T-cell (primary cell): ENCODE data around the gene DNAJC6. TPM values are rescaled to one million over a fixed set of nuclear protein-coding genes. Genes with fewer than 3 reads are reported as not detected.

Source experiments
- ATAC-seq, 4 experiments: fragments of 200-7000 bp in 3 of 4; fragments of 150-1000 bp in 1 of 4; cut with Tn5 transposase; replicated peaks in 1 of 4; 1 replicate in 3 of 4; 2 replicates in 1 of 4; pipeline ENCODE4 v1.10.0; 2021; ENCODE audit warnings: moderate library complexity in 3 of 4, mild to moderate bottlenecking in 2 of 4, moderate number of reproducible peaks in 1 of 4
- CTCF ChIA-PET, 2 donors: fragments of 300-600 bp; sonication (Branson Sonifier 250); formaldehyde crosslinking; loops; one replicate each; lab custom pipeline; 2022; ENCODE audit warnings: antibody characterized with exemption in 2 of 2; lab: Charles Lee
- POLR2A ChIA-PET, 2 donors: fragments of 300-600 bp; sonication (Branson Sonifier 250); formaldehyde crosslinking; loops; one replicate each; lab custom pipeline; 2022; ENCODE audit warnings: antibody characterized with exemption in 2 of 2; lab: Charles Lee
- DNase-seq, 35 experiments: peaks; one replicate each; pipeline versions ENCODE4 v3.0.0 to v3.0.0-alpha.2; 2013 to 2023
- H3K27ac ChIP-seq: one replicate; pipeline ENCODE4 v1.5.1; 2013; ENCODE audit warnings: low read length
- H3K27me3 ChIP-seq, 2 experiments: replicated peaks in 1 of 2; 1 replicate in 1 of 2; 2 replicates in 1 of 2; pipeline versions ENCODE4 v1.6.1 to v1.7.0; 2013; ENCODE audit warnings: low read length in 1 of 2, mixed read lengths in 1 of 2; ENCODE audit not compliant: control insufficient read depth in 2 of 2, insufficient read depth in 2 of 2; ENCODE audit errors: extremely low read depth in 1 of 2
- H3K36me3 ChIP-seq, 2 donors: 1 replicate in 1 of 2; 2 replicates in 1 of 2; pipeline versions ENCODE4 v1.6.1 to v1.7.0; 2013; ENCODE audit warnings: low read length in 1 of 2; ENCODE audit not compliant: control insufficient read depth in 2 of 2, insufficient read depth in 1 of 2; ENCODE audit errors: extremely low read depth in 1 of 2
- H3K4me1 ChIP-seq, 2 experiments: 1 replicate in 1 of 2; 2 replicates in 1 of 2; pipeline versions ENCODE4 v1.6.1 to v1.7.0; 2013; ENCODE audit warnings: low read length in 2 of 2, mixed read lengths in 1 of 2; ENCODE audit not compliant: insufficient read depth in 2 of 2, control insufficient read depth in 1 of 2; ENCODE audit errors: extremely low read depth in 1 of 2
- H3K4me3 ChIP-seq, 2 donors: 1 replicate in 1 of 2; 2 replicates in 1 of 2; pipeline versions ENCODE4 v1.5.1 to v1.7.0; 2013; ENCODE audit warnings: mild to moderate bottlenecking in 2 of 2, low read length in 1 of 2, moderate library complexity in 1 of 2; ENCODE audit not compliant: control insufficient read depth in 1 of 2; ENCODE audit errors: extremely low read depth in 1 of 2
- H3K9me3 ChIP-seq: 2 replicates; pipeline ENCODE4 v1.7.0; 2013
- H3K27ac Mint-ChIP-seq, 2 donors: one replicate each; pipeline ENCODE4 v1.8.0; 2020 to 2021; ENCODE audit warnings: mild to moderate bottlenecking in 2 of 2, mixed read lengths in 2 of 2
- H3K27me3 Mint-ChIP-seq, 2 donors: one replicate each; pipeline ENCODE4 v1.8.0; 2021 to 2022; ENCODE audit warnings: mixed read lengths in 2 of 2
- H3K36me3 Mint-ChIP-seq: one replicate; pipeline ENCODE4 v1.8.0; 2021; ENCODE audit warnings: mixed read lengths
- H3K4me1 Mint-ChIP-seq, 3 donors: one replicate each; pipeline ENCODE4 v1.8.0; 2020 to 2022; ENCODE audit warnings: mixed read lengths in 3 of 3, mild to moderate bottlenecking in 1 of 3
- H3K4me3 Mint-ChIP-seq, 3 donors: one replicate each; pipeline ENCODE4 v1.8.0; 2020 to 2022; ENCODE audit warnings: mild to moderate bottlenecking in 3 of 3, mixed read lengths in 3 of 3, moderate library complexity in 3 of 3
- H3K9me3 Mint-ChIP-seq, 3 donors: one replicate each; pipeline ENCODE4 v1.8.0; 2020 to 2022; ENCODE audit warnings: mixed read lengths in 3 of 3
- WGBS: methylation state at CpG from one replicate; pipeline ENCODE4 v1.1.5; 2013; ENCODE audit warnings: missing lambda C conversion rate; ENCODE audit not compliant: insufficient coverage; 5-methylcytosine and 5-hydroxymethylcytosine counted together
- total RNA-seq, 35 experiments: library from RNA in 6 of 35; stranded (reverse) in 6 of 35; fragments of 120-200 nt in 1 of 35; gene quantifications; one replicate each; pipeline versions ENCODE4 v1.2.1 to v1.2.4 and lab custom pipeline; 2013 to 2026

DNAJC6 gene
- total RNA-seq, 5 donors from 2014 or later (not counting 1 experiment from before 2014, with no cell fraction given) = 1.4 to 5.2 (median 2.4) TPM

DNA sequence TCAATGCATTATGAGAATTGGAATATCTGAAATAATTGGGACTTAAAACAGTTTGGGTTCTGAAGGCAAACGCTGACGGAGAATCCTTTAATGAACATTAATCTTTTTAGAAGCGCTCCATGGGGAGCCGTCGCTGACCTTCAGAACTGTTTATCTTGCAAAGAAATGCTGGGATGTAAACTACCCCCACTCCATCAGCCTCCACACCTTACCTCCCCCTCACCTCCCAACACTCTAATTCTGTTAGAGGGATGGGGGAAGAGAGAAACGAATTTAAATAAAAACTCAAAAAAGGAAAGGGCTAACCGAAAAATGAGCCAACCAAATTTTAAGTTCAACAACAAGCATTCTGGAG, 44.1 kb upstream of the DNAJC6 start:
- no peak overlapping the region for H3K27ac ChIP-seq
- Mint-ChIP-seq H3K4me1 (peaks cover 15 to 35% (median 24%) of the 10 kb centered on the region in 3 donors), H3K9me3 (no peaks in the 10 kb centered on the region), H3K27me3 (peaks cover 20 to 31% of the 10 kb centered on the region in 2 donors), H3K27ac (no peak overlapping the region), H3K36me3 (no peaks in the 10 kb centered on the region), H3K4me3 (peak overlapping the region; percentile 75 to 79 (median 78))
- POLR2A ChIA-PET = interaction anchor here (0.5 to 1.3 kb wide), 2 partner anchors 9 to 11 kb away, joined by 3 to 4 read pairs; no protein-coding TSS in a partner anchor
- no CpG with 5 or more reads among the region's 7 CpGs for WGBS
- no peak for DNase-seq
- H3K36me3 ChIP-seq = no peaks in the 10 kb centered on the region
- CTCF ChIA-PET = interaction anchor here in 1 of 2 donors (0.6 to 1.5 kb wide), 4 partner anchors 10 to 155 kb away, joined by 3 to 7 read pairs (median 3); no protein-coding TSS in a partner anchor
- peak in 1 of 4 experiments; percentile 7 for ATAC-seq
- H3K4me1 ChIP-seq = peaks cover 7 to 10% of the 10 kb centered on the region in 2 experiments
- no peaks in the 10 kb centered on the region for H3K9me3 ChIP-seq
- peaks cover 0 to 18% of the 10 kb centered on the region in 2 experiments for H3K27me3 ChIP-seq
- H3K4me3 ChIP-seq = peak overlapping the region; percentile 60 to 78

DNA sequence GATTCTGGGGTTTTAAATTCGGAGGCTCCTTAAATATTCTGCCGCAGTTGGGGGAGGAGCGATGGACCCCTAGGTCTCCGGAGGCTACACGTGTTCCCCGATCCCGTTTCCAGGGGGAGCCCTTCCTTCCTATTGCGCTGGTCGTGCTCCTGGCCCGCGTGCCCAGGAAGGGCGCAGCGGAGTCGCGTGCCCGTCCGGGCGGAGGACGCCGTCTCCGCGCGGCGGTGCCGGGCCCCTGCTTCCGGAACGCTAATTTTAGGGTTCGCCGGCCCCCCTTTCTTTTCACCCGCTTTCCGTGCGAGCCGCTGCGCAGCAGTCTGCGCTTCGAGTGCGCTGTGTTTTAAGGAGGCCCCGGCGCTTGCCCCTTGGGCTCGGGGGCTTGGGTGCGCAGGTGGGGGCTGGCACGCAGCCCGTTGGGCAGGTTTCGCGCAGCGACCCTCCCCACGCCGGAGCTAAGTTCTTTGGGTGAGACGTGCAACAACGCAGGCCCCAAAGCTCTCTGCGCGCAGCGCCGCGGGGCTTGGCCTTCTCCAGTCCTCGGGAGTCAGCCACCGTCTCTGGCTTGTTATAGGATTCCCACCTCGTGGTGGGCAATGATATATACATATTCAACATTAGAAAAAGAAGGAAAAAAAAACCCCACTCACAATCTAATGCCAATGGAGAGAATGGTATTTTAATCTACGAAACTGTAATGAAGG, 43.5 kb upstream of the DNAJC6 start:
- peaks cover 15 to 31% (median 23%) of the 10 kb centered on the region in 3 donors for H3K4me1 Mint-ChIP-seq
- peak overlapping the region; percentile 75 to 79 (median 78) for H3K4me3 Mint-ChIP-seq
- peak overlapping the region; percentile 34 to 62 for H3K27ac Mint-ChIP-seq
- Histone ChIP-seq H3K4me1 (peaks cover 7 to 10% of the 10 kb centered on the region in 2 experiments), H3K36me3 (no peaks in the 10 kb centered on the region), H3K9me3 (no peaks in the 10 kb centered on the region), H3K27ac (no peak overlapping the region), H3K27me3 (peaks cover 0 to 18% of the 10 kb centered on the region in 2 experiments), H3K4me3 (peak overlapping the region; percentile 60 to 78)
- DNase-seq (peak in 33 of 35 experiments; percentile 10 to 63 (median 34)), ATAC-seq (peak; percentile 76 to 85 (median 84))
- H3K9me3 Mint-ChIP-seq = no peaks in the 10 kb centered on the region
- ChIA-PET CTCF (interaction anchor here (0.6 to 1.5 kb wide), 4 partner anchors 11 to 154 kb away, joined by 3 to 7 read pairs (median 3); no protein-coding TSS in a partner anchor), POLR2A (interaction anchor here (0.5 to 1.3 kb wide), 3 partner anchors 9 to 1290 kb away, joined by 3 to 4 read pairs (median 4); no protein-coding TSS in a partner anchor)
- WGBS = 2% methylated on average over 48 of the region's 59 CpGs
- H3K27me3 Mint-ChIP-seq = peaks cover 20 to 31% of the 10 kb centered on the region in 2 donors
- H3K36me3 Mint-ChIP-seq = no peaks in the 10 kb centered on the region

DNA sequence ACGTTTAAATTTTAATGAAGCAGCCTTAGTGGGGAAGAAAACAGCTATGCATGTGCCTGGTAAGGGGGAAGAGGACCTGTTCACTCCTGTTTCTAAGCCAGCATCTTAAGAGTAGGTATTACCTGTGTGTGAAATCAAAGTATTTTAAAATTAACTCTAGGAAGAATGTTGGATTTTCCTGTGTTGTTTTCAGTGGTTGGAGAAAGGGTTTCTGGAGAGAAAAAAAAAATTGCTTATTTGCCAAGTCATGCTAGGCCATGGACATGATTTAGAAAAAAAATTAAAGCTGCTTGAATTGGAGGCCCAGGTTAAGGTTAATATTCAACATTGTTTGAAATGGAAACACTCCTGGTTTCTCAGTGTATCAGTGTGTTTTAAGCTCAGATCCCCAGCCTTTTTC, 42.9 kb upstream of the DNAJC6 start:
- Mint-ChIP-seq H3K4me3 (peak overlapping the region; percentile 75 to 79 (median 78)), H3K9me3 (no peaks in the 10 kb centered on the region), H3K4me1 (peaks cover 15 to 27% (median 22%) of the 10 kb centered on the region in 3 donors), H3K36me3 (no peaks in the 10 kb centered on the region), H3K27me3 (peaks cover 20 to 31% of the 10 kb centered on the region in 2 donors), H3K27ac (peak overlapping the region; percentile 41 to 62)
- ATAC-seq = no peak
- H3K27me3 ChIP-seq = peaks cover 0 to 18% of the 10 kb centered on the region in 2 experiments
- no CpG with 5 or more reads among the region's 1 CpG for WGBS
- peaks cover 7 to 10% of the 10 kb centered on the region in 2 experiments for H3K4me1 ChIP-seq
- no peak for DNase-seq
- ChIA-PET CTCF (interaction anchor here (0.6 to 1.5 kb wide), 5 partner anchors 12 to 1365 kb away, joined by 3 to 7 read pairs (median 3); no protein-coding TSS in a partner anchor), POLR2A (interaction anchor here (0.5 to 1.3 kb wide), 3 partner anchors 12 to 1289 kb away, joined by 4 to 13 read pairs (median 4); no protein-coding TSS in a partner anchor)
- H3K36me3 ChIP-seq = no peaks in the 10 kb centered on the region
- no peak overlapping the region for H3K27ac ChIP-seq
- H3K9me3 ChIP-seq = no peaks in the 10 kb centered on the region
- no peak overlapping the region for H3K4me3 ChIP-seq

DNA sequence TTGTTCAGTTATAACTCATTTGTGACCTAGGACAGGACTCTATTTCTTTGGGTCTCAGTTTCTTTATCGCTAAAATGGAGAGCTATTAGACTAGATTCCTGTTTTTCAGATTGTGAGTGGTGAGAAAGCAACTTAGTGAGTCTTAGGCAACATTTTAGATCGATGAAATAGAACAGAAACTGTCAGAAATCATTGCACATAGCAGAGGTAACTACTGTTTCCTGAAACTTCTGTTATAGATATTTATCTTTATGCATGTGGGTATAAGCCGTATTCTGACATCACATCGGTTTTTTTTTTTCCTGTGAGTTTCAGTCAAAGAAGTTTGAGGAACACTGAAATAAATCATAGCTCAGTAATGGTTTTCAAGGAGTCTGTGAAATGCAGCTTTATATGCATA, 42.1 kb upstream of the DNAJC6 start:
- ATAC-seq = no peak

DNA sequence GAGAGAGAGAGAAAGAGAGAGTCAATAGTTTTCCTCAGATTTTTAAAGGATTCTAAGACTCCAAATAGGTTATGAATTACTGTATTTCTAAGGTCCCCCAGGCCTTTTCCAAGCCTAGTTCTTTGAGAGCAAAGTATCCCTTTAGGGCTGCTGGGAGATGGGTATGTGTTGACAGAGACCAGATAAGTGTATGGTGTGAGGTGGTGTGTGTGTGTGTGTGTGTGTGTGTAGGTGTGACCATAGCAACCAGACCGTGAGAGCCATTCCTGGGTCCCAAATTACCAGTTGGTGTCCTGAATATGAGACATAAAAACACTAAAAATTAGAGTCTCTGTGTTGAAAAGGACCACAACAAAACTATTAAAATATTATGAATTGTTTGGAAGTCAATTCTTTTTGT, 41.7 kb upstream of the DNAJC6 start:
- Histone ChIP-seq H3K4me3 (no peak overlapping the region), H3K27me3 (peaks cover 0 to 18% of the 10 kb centered on the region in 2 experiments), H3K36me3 (no peaks in the 10 kb centered on the region), H3K4me1 (peaks cover 7 to 10% of the 10 kb centered on the region in 2 experiments), H3K27ac (no peak overlapping the region), H3K9me3 (no peaks in the 10 kb centered on the region)
- Mint-ChIP-seq H3K27me3 (peaks cover 20 to 31% of the 10 kb centered on the region in 2 donors), H3K9me3 (no peaks in the 10 kb centered on the region), H3K4me1 (peaks cover 15 to 27% (median 22%) of the 10 kb centered on the region in 3 donors), H3K36me3 (no peaks in the 10 kb centered on the region), H3K4me3 (no peak overlapping the region), H3K27ac (no peak overlapping the region)
- ChIA-PET POLR2A (interaction anchor here in 1 of 2 donors (0.6 kb wide), 2 partner anchors 42 to 980 kb away, joined by 3 read pairs; no protein-coding TSS in a partner anchor), CTCF (interaction anchor here in 1 of 2 donors (0.9 kb wide), 1 partner anchor 164 kb away, joined by 3 read pairs; no protein-coding TSS in a partner anchor)
- no peak for DNase-seq
- WGBS = no CpG with 5 or more reads among the region's 1 CpG
- ATAC-seq = no peak

More for the DNA sequence above, 42.1 kb upstream of the DNAJC6 start:
- Histone ChIP-seq H3K4me3 (no peak overlapping the region), H3K27ac (no peak overlapping the region), H3K9me3 (no peaks in the 10 kb centered on the region), H3K4me1 (peaks cover 7 to 10% of the 10 kb centered on the region in 2 experiments), H3K27me3 (peaks cover 0 to 18% of the 10 kb centered on the region in 2 experiments), H3K36me3 (no peaks in the 10 kb centered on the region)
- Mint-ChIP-seq H3K27me3 (peaks cover 20 to 31% of the 10 kb centered on the region in 2 donors), H3K9me3 (no peaks in the 10 kb centered on the region), H3K27ac (no peak overlapping the region), H3K36me3 (no peaks in the 10 kb centered on the region), H3K4me1 (peaks cover 15 to 27% (median 22%) of the 10 kb centered on the region in 3 donors), H3K4me3 (peak overlapping the region in 1 of 3 donors; percentile 11)
- CTCF ChIA-PET = interaction anchor here in 1 of 2 donors (0.9 kb wide), 1 partner anchor 164 kb away, joined by 3 read pairs; no protein-coding TSS in a partner anchor
- DNase-seq = no peak
- whole genome bisulfite sequencing = 40% methylated on average over 1 of the region's 4 CpGs
- POLR2A ChIA-PET = interaction anchor here in 1 of 2 donors (0.6 kb wide), 2 partner anchors 42 to 980 kb away, joined by 3 read pairs; no protein-coding TSS in a partner anchor

DNA sequence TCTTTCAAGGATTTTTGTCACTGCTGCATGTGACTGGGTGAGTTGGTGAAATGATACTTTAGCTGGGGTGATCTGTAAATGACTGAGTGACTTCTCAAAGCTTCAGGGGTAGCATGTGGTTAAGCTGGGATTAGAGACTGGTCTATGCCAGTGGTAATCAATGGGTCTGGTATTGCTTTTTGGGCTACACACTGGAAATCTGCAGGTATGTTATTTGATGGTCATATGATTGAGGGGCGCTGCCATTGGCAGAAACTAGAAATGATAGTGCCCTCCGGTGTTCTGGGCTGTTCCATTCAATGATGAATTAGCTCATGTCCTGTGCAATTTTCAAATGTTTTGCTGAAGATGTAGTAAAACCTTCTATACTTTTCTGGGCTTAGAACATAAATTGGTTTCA, 39.7 kb upstream of the DNAJC6 start:
- CTCF ChIA-PET = interaction anchor here in 1 of 2 donors (0.6 kb wide), 1 partner anchor 150 kb away, joined by 3 read pairs; no protein-coding TSS in a partner anchor
- POLR2A ChIA-PET = interaction anchor here in 1 of 2 donors (0.9 to 1.4 kb wide), 2 partner anchors 11 to 54 kb away, joined by 3 to 5 read pairs; no protein-coding TSS in a partner anchor
- no peaks in the 10 kb centered on the region for H3K36me3 Mint-ChIP-seq
- ATAC-seq = no peak
- H3K27ac Mint-ChIP-seq = no peak overlapping the region
- 89% methylated on average over 2 of the region's 2 CpGs for WGBS
- peaks cover 12 to 23% (median 17%) of the 10 kb centered on the region in 3 donors for H3K4me1 Mint-ChIP-seq
- Histone ChIP-seq H3K4me1 (peaks cover 7 to 10% of the 10 kb centered on the region in 2 experiments), H3K4me3 (no peak overlapping the region), H3K27me3 (peaks cover 0 to 13% of the 10 kb centered on the region in 2 experiments), H3K9me3 (no peaks in the 10 kb centered on the region), H3K36me3 (no peaks in the 10 kb centered on the region), H3K27ac (no peak overlapping the region)
- no peak overlapping the region for H3K4me3 Mint-ChIP-seq
- no peak for DNase-seq
- peaks cover 20 to 21% of the 10 kb centered on the region in 2 donors for H3K27me3 Mint-ChIP-seq
- H3K9me3 Mint-ChIP-seq = no peaks in the 10 kb centered on the region
